ENCODE measurements around the gene SPDYE18.
"Not testable (repeated sequence)": the region's sequence is repeated elsewhere in the genome, so short reads cannot be mapped to it uniquely, and the experiment has no call there.

The SPDYE18 gene

GRCh38 chr7:77005461-77006057 is 56.8 kb downstream of the SPDYE18 start:
- not testable (repeated sequence) for DNase-seq (ENCODE audit: low read depth, low spot score)

GRCh38 chr7:77004151-77004550 is 58.2 kb downstream of the SPDYE18 start:
- not testable (repeated sequence) for DNase-seq (ENCODE audit: low read depth, low spot score)

DNA sequence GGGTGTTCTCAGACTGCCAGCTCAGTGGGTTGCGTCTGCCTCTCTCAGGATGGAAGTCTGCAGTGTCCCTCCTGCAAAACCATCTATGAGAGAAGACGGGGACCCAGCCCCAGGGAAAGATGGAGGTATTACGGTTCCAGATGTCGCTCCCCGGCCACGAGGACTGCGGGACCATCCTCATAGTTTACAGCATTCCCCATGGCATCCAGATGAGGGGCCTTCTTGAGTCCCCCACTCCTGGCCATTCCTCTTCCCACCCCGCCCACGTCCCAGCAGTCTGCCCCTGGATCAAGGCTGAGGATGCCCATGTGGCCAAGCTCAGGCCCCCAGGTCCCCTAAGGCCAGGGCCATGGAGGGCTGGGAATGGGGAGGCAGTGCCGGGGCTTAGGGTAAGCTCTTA is 59.1 kb downstream of the SPDYE18 start:
- DNase-seq (ENCODE audit: low read depth, low spot score): not testable (repeated sequence)

DNA sequence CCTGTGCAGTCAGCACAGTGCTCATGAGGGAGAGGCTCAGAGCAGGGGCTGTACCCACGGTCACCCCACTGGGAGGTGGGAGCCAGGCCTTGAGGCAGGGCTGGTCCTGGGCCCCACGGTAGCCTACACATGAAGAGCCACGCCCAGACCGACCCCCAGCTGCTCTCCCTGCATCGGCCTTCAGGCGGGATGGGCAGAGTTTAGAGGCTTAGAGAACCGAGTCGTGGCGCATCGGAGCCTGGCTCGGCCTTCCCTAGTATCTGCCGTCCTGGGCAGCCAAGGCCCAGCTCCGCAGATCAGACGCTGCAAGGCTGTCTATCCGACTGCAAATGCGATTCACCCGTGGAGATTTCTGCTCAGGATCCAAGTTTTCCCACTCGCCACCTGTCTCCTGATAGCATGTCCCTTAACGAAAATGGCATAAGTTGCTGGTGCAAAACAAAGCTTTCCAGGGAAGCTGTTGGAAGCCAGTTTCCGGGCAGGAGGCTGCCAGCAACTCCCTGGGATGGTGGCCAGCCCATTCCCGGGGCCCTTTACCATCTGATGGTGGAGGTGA is 59.6 kb downstream of the SPDYE18 start:
- not testable (repeated sequence) for DNase-seq (ENCODE audit: low read depth, low spot score)

GRCh38 chr7:77002104-77002503 is 60.3 kb downstream of the SPDYE18 start:
- DNase-seq (ENCODE audit: low read depth, low spot score): not testable (repeated sequence)
